Activated CD8-positive, alpha-beta T cell treated with anti-CD3 and anti-CD28 coated beads for 36 hours (primary cell): ENCODE data around the gene COBL. TPM values are rescaled to one million over a fixed set of nuclear protein-coding genes. Genes with fewer than 3 reads are reported as not detected.

Experiments
- ATAC-seq: fragments of 200-7000 bp; cut with Tn5 transposase; one replicate; pipeline ENCODE4 v1.10.0; 2021; ENCODE audit warnings: mild to moderate bottlenecking, moderate library complexity
- CTCF ChIA-PET: fragments of 350-600 bp; sonication (Branson Sonifier 250); formaldehyde crosslinking; loops from one replicate; lab custom pipeline; 2021; ENCODE audit warnings: antibody characterized with exemption; lab: Charles Lee
- POLR2A ChIA-PET: fragments of 350-600 bp; sonication (Branson Sonifier 250); formaldehyde crosslinking; loops from one replicate; lab custom pipeline; 2021; ENCODE audit warnings: antibody characterized with exemption; lab: Charles Lee
- DNase-seq: peaks from one replicate; pipeline ENCODE4 v3.0.0-alpha.2; 2020
- H3K27ac Mint-ChIP-seq: one replicate; pipeline ENCODE4 v1.8.0; 2021; ENCODE audit warnings: mild to moderate bottlenecking, mixed read lengths
- H3K27me3 Mint-ChIP-seq: one replicate; pipeline ENCODE4 v1.8.0; 2021; ENCODE audit warnings: mixed read lengths
- H3K36me3 Mint-ChIP-seq: one replicate; pipeline ENCODE4 v1.8.0; 2021; ENCODE audit warnings: low read depth, mixed read lengths
- H3K4me1 Mint-ChIP-seq: one replicate; pipeline ENCODE4 v1.8.0; 2021; ENCODE audit warnings: low read depth, mixed read lengths
- H3K4me3 Mint-ChIP-seq: one replicate; pipeline ENCODE4 v1.8.0; 2021; ENCODE audit warnings: mild to moderate bottlenecking, moderate library complexity, mixed read lengths
- H3K9me3 Mint-ChIP-seq: one replicate; pipeline ENCODE4 v1.8.0; 2021; ENCODE audit warnings: mixed read lengths
- CTCF ChIP-seq: fragments of 200-600 bp; IDR thresholded peaks from one replicate; pipeline ENCODE4 v1.8.0; 2022; ENCODE audit warnings: antibody characterized with exemption, mild to moderate bottlenecking
- intact Hi-C: fragments of 100-400 bp; cut with micrococcal nuclease; formaldehyde crosslinking; loops from one replicate; pipeline ENCODE4 v1.10.0; 2022
- total RNA-seq, 2 experiments: library from RNA; stranded (reverse); gene quantifications; one replicate each; pipeline ENCODE4 v1.2.3, GENCODE V29; 2021

The COBL gene
- total RNA-seq, 2 experiments from 2014 or later = not detected

- no peaks in the 10 kb centered on the region for H3K4me1 Mint-ChIP-seq
Measured at GRCh38 chr7:51299391-51300133, 17.0 kb downstream of the COBL start.

DNA sequence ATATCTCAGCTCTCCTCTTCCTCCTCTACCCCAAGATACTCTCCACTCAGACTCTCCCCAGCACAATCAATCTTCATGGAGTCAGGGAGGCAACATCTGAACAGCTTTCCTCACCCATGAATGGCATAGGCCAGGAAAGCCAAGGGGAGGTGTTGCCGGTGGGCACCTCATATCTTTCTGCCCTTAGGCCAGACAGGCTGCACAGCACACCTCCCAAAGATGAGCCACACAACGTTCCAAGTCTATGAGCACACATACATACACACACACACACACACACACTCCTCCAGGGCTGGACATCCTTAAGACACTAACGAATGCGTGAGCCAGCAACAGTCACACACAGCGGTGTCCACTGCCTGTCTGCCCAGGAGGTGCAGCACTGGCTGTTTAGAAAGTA, 17.7 kb downstream of the COBL start:
- CTCF ChIA-PET = no interaction called here
- Mint-ChIP-seq H3K4me1 (no peaks in the 10 kb centered on the region), H3K9me3 (no peaks in the 10 kb centered on the region), H3K36me3 (no peaks in the 10 kb centered on the region), H3K4me3 (no peak overlapping the region), H3K27me3 (no peaks in the 10 kb centered on the region), H3K27ac (no peak overlapping the region)
- TF ChIP-seq CTCF = no peak
- ATAC-seq (no peak), DNase-seq (no peak)
- intact Hi-C loops = no loop called here
- POLR2A ChIA-PET = no interaction called here

More at GRCh38 chr7:51299391-51300133, 17.0 kb downstream of the COBL start:
- Mint-ChIP-seq H3K9me3 (no peaks in the 10 kb centered on the region), H3K27ac (no peak overlapping the region), H3K4me3 (no peak overlapping the region), H3K27me3 (no peaks in the 10 kb centered on the region), H3K36me3 (no peaks in the 10 kb centered on the region)
- ATAC-seq (no peak), DNase-seq (no peak)
- TF ChIP-seq CTCF = no peak
- intact Hi-C loops = no loop called here
- POLR2A ChIA-PET = no interaction called here
- CTCF ChIA-PET = no interaction called here

DNA sequence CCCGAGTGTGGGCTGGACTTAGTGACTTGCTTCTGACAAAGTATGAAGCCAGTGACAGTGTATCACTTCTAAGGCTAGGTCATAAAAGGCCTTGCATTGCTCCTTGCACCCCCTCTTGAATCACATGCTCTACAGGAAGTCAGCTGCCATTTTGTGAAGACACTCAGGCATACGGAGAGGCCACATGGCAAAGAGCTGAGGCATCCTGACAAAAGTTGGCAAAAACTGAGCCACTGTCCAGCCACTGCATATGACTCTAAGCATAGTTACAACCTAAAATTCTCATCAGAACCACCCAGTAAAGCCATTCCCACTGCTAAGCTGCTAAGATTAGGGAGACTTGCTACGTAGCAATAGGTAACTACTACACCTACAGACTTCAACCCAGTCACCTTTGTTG, 18.6 kb downstream of the COBL start:
- H3K27ac Mint-ChIP-seq = no peak overlapping the region
- no peak overlapping the region for H3K4me3 Mint-ChIP-seq
- intact Hi-C loops = no loop called here
- DNase-seq = no peak
- no peaks in the 10 kb centered on the region for H3K9me3 Mint-ChIP-seq
- ChIA-PET CTCF (no interaction called here), POLR2A (no interaction called here)
- no peak for ATAC-seq
- no peak for TF ChIP-seq CTCF
- no peaks in the 10 kb centered on the region for H3K27me3 Mint-ChIP-seq
- H3K4me1 Mint-ChIP-seq = no peaks in the 10 kb centered on the region
- H3K36me3 Mint-ChIP-seq = no peaks in the 10 kb centered on the region

GRCh38 chr7:51295440-51296245, 21.0 kb downstream of the COBL start:
- intact Hi-C loops = no loop called here
- TF ChIP-seq CTCF = no peak
- DNase-seq (no peak), ATAC-seq (no peak)
- Mint-ChIP-seq H3K9me3 (no peaks in the 10 kb centered on the region), H3K4me1 (no peaks in the 10 kb centered on the region), H3K27me3 (no peaks in the 10 kb centered on the region), H3K36me3 (no peaks in the 10 kb centered on the region), H3K27ac (no peak overlapping the region), H3K4me3 (no peak overlapping the region)
- POLR2A ChIA-PET = no interaction called here
- CTCF ChIA-PET = interaction anchor here (1.0 kb wide), 1 partner anchor 133 kb away, joined by 4 read pairs; no protein-coding TSS in a partner anchor

DNA sequence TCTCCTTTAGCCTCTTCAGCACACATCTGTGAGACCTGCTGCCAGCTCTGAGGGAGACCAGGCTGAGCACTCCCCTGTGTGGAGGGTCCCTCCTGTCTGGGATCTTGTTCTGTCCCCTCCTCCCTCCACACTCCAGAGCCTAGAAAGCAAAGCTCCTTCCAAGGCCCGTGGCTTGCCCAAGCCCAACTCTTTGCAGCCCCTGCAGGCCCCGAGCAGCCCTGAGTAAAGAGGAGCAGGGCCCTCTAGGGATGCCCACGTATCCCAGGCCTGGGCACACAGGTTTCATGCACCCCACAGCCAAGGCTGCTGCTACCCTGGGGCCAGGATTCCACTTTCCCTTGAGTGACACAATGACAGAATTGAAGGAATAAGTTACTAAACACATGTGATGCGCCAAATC, 24.0 kb downstream of the COBL start:
- no peaks in the 10 kb centered on the region for H3K4me1 Mint-ChIP-seq
- ATAC-seq = no peak
- no peak for DNase-seq
- H3K36me3 Mint-ChIP-seq = no peaks in the 10 kb centered on the region
- no peak overlapping the region for H3K4me3 Mint-ChIP-seq
- TF ChIP-seq CTCF = no peak
- no peaks in the 10 kb centered on the region for H3K9me3 Mint-ChIP-seq
- CTCF ChIA-PET = interaction anchor here (1.7 kb wide), 1 partner anchor 130 kb away, joined by 6 read pairs; no protein-coding TSS in a partner anchor
- no peak overlapping the region for H3K27ac Mint-ChIP-seq
- intact Hi-C loops = no loop called here
- POLR2A ChIA-PET = interaction anchor here (0.6 kb wide), 1 partner anchor 9 kb away, joined by 3 read pairs; no protein-coding TSS in a partner anchor
- H3K27me3 Mint-ChIP-seq = peaks cover 1% of the 10 kb centered on the region
